Natural killer cell (primary cell): ENCODE results near the gene OR13C8. TPM values are rescaled to one million over a fixed set of nuclear protein-coding genes. Genes with fewer than 3 reads are reported as not detected.

Experiments
- ATAC-seq, 3 donors: fragments of 150-1000 bp in 2 of 3; fragments of 200-7000 bp in 1 of 3; cut with Tn5 transposase; 1 replicate in 1 of 3; 2 replicates in 2 of 3; pipeline ENCODE4 v1.10.0; 2021; ENCODE audit warnings: mild to moderate bottlenecking in 2 of 3, moderate library complexity in 2 of 3
- DNase-seq, 2 donors: peaks; one replicate each; pipeline versions ENCODE4 v3.0.0 to v3.0.0-alpha.2; 2013 to 2021; ENCODE audit warnings: mixed read lengths in 1 of 2
- H3K27ac ChIP-seq: one replicate; pipeline ENCODE4 v1.5.1; 2013; ENCODE audit warnings: mild to moderate bottlenecking, low read length
- H3K27me3 ChIP-seq: one replicate; pipeline ENCODE4 v1.6.1; 2013; ENCODE audit warnings: low read length; ENCODE audit not compliant: control insufficient read depth, insufficient read depth
- H3K36me3 ChIP-seq: one replicate; pipeline ENCODE4 v1.6.1; 2013; ENCODE audit warnings: low read length; ENCODE audit not compliant: control insufficient read depth, insufficient read depth
- H3K4me1 ChIP-seq: one replicate; pipeline ENCODE4 v1.6.1; 2013; ENCODE audit warnings: low read length; ENCODE audit not compliant: control insufficient read depth, insufficient read depth
- H3K4me3 ChIP-seq: one replicate; pipeline ENCODE4 v1.5.1; 2013; ENCODE audit warnings: low read length
- H3K9me3 ChIP-seq: one replicate; pipeline ENCODE4 v1.6.1; 2013; ENCODE audit warnings: low read length; ENCODE audit not compliant: control insufficient read depth, insufficient read depth
- H3K27ac Mint-ChIP-seq, 2 donors: one replicate each; pipeline ENCODE4 v1.8.0; 2022; ENCODE audit warnings: mild to moderate bottlenecking in 2 of 2, mixed read lengths in 2 of 2, moderate library complexity in 1 of 2
- H3K27me3 Mint-ChIP-seq, 2 donors: one replicate each; pipeline ENCODE4 v1.8.0; 2022; ENCODE audit warnings: low read depth in 2 of 2, mixed read lengths in 2 of 2
- H3K36me3 Mint-ChIP-seq: one replicate; pipeline ENCODE4 v1.8.0; 2022; ENCODE audit warnings: mixed read lengths
- H3K4me1 Mint-ChIP-seq, 2 donors: one replicate each; pipeline ENCODE4 v1.8.0; 2022; ENCODE audit warnings: mixed read lengths in 2 of 2
- H3K4me3 Mint-ChIP-seq: one replicate; pipeline ENCODE4 v1.8.0; 2022; ENCODE audit warnings: mild to moderate bottlenecking, moderate library complexity, mixed read lengths
- H3K9me3 Mint-ChIP-seq, 2 donors: one replicate each; pipeline ENCODE4 v1.8.0; 2022; ENCODE audit warnings: mixed read lengths in 2 of 2
- CTCF ChIP-seq: fragments of 200-600 bp; IDR thresholded peaks from one replicate; pipeline ENCODE4 v1.8.0; 2022; ENCODE audit warnings: antibody characterized with exemption
- WGBS: methylation state at CpG from one replicate; pipeline ENCODE4 v1.1.7; 2013; ENCODE audit warnings: missing lambda C conversion rate; ENCODE audit not compliant: insufficient coverage; 5-methylcytosine and 5-hydroxymethylcytosine counted together
- intact Hi-C: fragments of 100-400 bp; cut with micrococcal nuclease; formaldehyde crosslinking; loops from one replicate; pipeline ENCODE4 v1.14.2; 2022
- total RNA-seq, 4 donors: library from RNA; stranded (reverse); fragments of 120-200 nt in 1 of 4; gene quantifications; one replicate each; pipeline versions ENCODE4 v1.2.3 to v1.2.4, GENCODE V29; 2013 to 2022

The OR13C8 gene
- total RNA-seq, 3 donors from 2014 or later (not counting 1 experiment from before 2014, with no cell fraction given) = not detected

- H3K4me3 Mint-ChIP-seq = no peak overlapping the region
- no peaks in the 10 kb centered on the region for H3K4me1 ChIP-seq
- H3K9me3 Mint-ChIP-seq = peaks cover 7 to 14% of the 10 kb centered on the region in 2 donors
- no peak overlapping the region for H3K27ac Mint-ChIP-seq
- H3K27ac ChIP-seq = no peak overlapping the region
- intact Hi-C loops = no loop called here
- DNase-seq (no peak), ATAC-seq (no peak)
- no peak overlapping the region for H3K4me3 ChIP-seq
- 79% methylated on average over 8 of the region's 8 CpGs for WGBS
- H3K27me3 Mint-ChIP-seq = no peaks in the 10 kb centered on the region
- TF ChIP-seq CTCF = no peak
- H3K27me3 ChIP-seq = no peaks in the 10 kb centered on the region
- peaks cover 7% of the 10 kb centered on the region for H3K36me3 Mint-ChIP-seq
- H3K36me3 ChIP-seq = no peaks in the 10 kb centered on the region
- H3K4me1 Mint-ChIP-seq = no peaks in the 10 kb centered on the region
- no peaks in the 10 kb centered on the region for H3K9me3 ChIP-seq
Observed at GRCh38 chr9:104556830-104557634, 11.9 kb upstream of the OR13C8 start.

GRCh38 chr9:104564358-104564757 is 4.6 kb upstream of the OR13C8 start:
- no peaks in the 10 kb centered on the region for H3K4me1 Mint-ChIP-seq
- WGBS = 74% methylated on average over 1 of the region's 1 CpG
- TF ChIP-seq CTCF = no peak
- no peaks in the 10 kb centered on the region for H3K9me3 ChIP-seq
- no peak overlapping the region for H3K27ac ChIP-seq
- no peak overlapping the region for H3K4me3 ChIP-seq
- H3K4me1 ChIP-seq = no peaks in the 10 kb centered on the region
- ATAC-seq (no peak), DNase-seq (no peak)
- intact Hi-C loops = no loop called here
- H3K27ac Mint-ChIP-seq = no peak overlapping the region
- peaks cover 0 to 3% of the 10 kb centered on the region in 2 donors for H3K9me3 Mint-ChIP-seq
- H3K4me3 Mint-ChIP-seq = no peak overlapping the region
- H3K36me3 ChIP-seq = no peaks in the 10 kb centered on the region
- no peaks in the 10 kb centered on the region for H3K27me3 Mint-ChIP-seq
- no peaks in the 10 kb centered on the region for H3K36me3 Mint-ChIP-seq
- no peaks in the 10 kb centered on the region for H3K27me3 ChIP-seq

- no peaks in the 10 kb centered on the region for H3K27me3 ChIP-seq
- WGBS = no CpG with 5 or more reads among the region's 1 CpG
- H3K36me3 Mint-ChIP-seq = no peaks in the 10 kb centered on the region
- H3K27me3 Mint-ChIP-seq = no peaks in the 10 kb centered on the region
- H3K36me3 ChIP-seq = no peaks in the 10 kb centered on the region
- no peak overlapping the region for H3K27ac Mint-ChIP-seq
- H3K27ac ChIP-seq = no peak overlapping the region
- no peaks in the 10 kb centered on the region for H3K4me1 Mint-ChIP-seq
- H3K4me3 Mint-ChIP-seq = no peak overlapping the region
- intact Hi-C loops = no loop called here
- H3K4me1 ChIP-seq = no peaks in the 10 kb centered on the region
- no peak for ATAC-seq
- peaks cover 3 to 15% of the 10 kb centered on the region in 2 donors for H3K9me3 Mint-ChIP-seq
- no peaks in the 10 kb centered on the region for H3K9me3 ChIP-seq
- no peak for DNase-seq
- no peak for TF ChIP-seq CTCF
- H3K4me3 ChIP-seq = no peak overlapping the region
Observed at GRCh38 chr9:104572612-104573011, 3.6 kb downstream of the OR13C8 start.

DNA sequence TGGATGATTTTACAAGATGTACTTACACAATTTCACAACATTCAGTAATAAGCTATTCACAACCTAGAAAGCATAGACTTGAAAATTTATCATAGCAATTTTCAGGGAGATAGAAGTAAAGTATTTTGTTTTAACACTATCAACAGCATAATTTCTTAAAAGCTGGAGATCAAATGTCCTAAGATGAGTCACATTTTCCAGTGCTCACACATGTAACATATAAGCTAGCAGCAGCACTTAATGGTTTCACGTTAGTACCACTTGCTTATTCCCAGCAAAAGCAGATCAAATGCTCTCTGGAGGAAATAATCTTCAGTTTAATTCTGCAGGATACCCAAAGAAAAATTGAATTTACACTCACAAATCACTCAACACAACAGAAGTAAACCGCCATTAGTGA is 6.5 kb downstream of the OR13C8 start:
- no peak for TF ChIP-seq CTCF
- Mint-ChIP-seq H3K36me3 (no peaks in the 10 kb centered on the region), H3K4me1 (no peaks in the 10 kb centered on the region), H3K27ac (no peak overlapping the region), H3K27me3 (no peaks in the 10 kb centered on the region), H3K4me3 (no peak overlapping the region), H3K9me3 (peaks cover 0 to 12% of the 10 kb centered on the region in 2 donors)
- Histone ChIP-seq H3K4me1 (no peaks in the 10 kb centered on the region), H3K27ac (no peak overlapping the region), H3K4me3 (no peak overlapping the region), H3K9me3 (no peaks in the 10 kb centered on the region), H3K36me3 (no peaks in the 10 kb centered on the region), H3K27me3 (no peaks in the 10 kb centered on the region)
- intact Hi-C loops = no loop called here
- 75% methylated on average over 1 of the region's 2 CpGs for WGBS
- ATAC-seq (no peak), DNase-seq (no peak)
